GM12801 (cell line): Measurements from ENCODE around the gene EEF1A2.

Source experiments
- TF ChIP-seq, protein P1 (sequence below): IDR thresholded peaks from one replicate; pipeline ENCODE4 v1.5.1; 2011; ENCODE audit warnings: control low read depth; ENCODE audit not compliant: insufficient read length; ENCODE audit errors: extremely low read depth

Gene EEF1A2

DNA sequence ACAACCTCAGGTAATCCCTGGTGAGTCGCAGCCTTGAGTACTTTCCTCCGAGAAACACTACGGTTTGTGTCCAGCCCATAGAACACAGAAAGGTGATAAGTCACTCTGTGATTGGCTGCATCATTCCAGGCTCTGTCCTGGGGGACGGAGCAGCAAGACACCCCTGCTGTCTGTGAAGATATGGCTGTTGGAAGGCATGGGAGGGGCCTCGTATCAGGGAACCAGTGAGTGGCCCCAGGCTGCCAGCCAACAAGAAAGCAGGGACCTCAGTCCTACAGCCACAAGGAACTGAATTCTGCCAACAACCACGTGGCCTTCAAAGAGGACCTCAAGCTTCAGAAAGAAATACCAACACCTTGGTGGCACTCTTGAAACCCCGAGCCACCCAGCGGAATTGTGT is 6.4 kb upstream of the EEF1A2 start:
- TF ChIP-seq, protein P1, sequence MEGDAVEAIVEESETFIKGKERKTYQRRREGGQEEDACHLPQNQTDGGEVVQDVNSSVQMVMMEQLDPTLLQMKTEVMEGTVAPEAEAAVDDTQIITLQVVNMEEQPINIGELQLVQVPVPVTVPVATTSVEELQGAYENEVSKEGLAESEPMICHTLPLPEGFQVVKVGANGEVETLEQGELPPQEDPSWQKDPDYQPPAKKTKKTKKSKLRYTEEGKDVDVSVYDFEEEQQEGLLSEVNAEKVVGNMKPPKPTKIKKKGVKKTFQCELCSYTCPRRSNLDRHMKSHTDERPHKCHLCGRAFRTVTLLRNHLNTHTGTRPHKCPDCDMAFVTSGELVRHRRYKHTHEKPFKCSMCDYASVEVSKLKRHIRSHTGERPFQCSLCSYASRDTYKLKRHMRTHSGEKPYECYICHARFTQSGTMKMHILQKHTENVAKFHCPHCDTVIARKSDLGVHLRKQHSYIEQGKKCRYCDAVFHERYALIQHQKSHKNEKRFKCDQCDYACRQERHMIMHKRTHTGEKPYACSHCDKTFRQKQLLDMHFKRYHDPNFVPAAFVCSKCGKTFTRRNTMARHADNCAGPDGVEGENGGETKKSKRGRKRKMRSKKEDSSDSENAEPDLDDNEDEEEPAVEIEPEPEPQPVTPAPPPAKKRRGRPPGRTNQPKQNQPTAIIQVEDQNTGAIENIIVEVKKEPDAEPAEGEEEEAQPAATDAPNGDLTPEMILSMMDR, result no peak

DNA sequence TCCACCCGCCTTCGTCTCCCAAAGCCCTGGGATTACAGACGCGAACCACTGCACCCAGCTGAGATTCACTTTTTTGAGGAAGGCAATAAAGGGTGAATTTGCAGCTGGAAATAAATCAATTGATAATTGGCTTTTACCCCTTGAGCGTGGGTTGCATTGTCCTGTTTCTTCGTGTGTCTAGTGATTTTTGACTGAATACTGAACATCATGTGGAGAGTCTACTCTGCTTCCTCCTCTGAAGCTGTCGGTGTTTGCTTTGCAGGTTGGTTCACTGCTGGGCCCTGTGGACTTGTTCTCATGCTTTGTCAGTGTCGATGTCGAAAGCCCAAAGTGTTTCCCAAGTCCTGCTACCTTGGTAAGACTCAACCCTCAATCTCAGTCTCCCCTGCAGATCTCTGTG is 5.8 kb upstream of the EEF1A2 start:
- TF ChIP-seq, protein P1, result no peak

DNA sequence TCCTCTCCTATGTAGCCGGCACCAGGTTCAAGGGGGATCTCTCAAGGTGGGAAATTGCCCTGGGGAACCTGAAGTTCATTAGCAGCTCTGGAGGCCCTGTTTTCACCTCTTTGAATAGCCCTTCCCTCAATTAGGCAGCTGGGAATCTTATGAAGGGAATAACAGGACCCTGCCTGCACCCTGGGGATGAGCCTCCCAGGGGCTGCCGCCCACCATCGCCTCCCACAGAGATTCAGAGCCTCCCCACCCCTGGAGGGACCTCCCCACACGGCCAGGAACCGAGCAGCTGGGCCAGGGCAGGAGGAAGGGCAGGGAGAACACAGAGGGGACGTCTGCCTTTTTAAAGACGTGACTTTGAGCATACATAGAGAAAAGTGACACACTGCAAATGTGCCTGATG is 4.6 kb upstream of the EEF1A2 start:
- TF ChIP-seq, protein P1, result no peak

DNA sequence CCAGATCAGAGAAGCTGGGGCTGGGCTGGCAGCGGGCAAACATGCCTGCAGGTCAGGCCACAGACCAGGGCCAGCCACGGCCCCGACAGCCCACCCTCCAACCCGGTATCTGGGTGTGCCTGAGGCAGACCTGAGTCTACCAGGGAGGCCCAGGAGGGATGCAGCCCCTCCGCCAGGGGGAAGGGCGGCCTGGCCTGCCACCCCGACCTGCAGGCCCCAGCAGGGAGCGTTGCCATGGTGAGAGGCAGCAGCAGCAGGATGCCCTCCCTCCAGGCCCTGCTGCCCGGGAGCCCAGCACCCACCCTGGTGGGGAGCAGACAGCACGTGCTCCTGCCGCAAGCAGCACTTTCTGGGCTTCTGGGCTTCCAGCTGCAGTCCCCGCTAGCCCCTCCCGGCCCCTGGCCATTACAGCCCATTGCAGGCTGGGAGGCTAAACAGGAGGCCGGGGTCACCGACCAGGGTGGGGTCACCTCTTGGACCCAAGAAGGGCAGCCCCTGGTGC is 3.8 kb upstream of the EEF1A2 start:
- TF ChIP-seq, protein P1, result no peak

DNA sequence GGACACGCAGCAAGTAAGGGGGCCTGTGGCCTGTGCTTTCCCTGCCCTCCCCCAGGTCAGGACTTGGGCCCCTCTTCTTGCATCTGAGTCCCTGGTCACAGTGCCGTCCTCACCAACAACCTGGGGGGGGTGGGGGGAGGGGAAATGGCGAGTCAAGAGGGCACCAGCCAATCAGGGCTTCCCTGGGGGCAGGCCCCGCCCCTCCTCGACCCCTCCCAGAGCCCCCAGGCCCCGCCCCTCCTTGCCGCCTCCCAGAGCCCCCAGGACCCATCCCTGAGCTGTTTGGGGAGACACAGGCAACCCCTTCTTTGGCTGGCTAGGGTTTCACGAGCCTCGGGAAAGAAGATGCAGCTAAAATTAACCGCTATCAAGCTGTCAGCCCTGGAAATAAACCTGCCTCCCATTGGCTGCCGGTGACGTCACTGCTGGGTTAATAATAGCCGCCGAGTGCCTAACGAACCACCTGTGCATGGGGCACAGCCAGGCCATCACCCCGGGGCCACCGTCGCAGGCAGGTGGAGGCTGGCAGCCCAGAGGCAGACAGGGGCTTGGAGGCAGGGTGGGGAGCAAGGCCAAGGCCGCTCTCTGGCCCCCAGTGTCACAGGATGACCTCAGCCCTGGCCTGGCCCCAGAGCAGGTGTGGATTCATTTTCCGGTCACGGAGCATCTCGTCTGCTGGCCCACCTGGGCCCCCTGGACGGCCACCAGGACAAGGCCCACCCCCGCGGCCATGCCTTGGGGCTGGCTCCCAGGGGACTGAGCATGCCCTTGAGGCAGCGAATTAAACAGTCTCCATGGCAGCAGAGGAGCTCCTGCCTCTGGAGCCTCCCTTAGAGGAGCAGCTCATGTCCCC is 3.2 kb upstream of the EEF1A2 start:
- TF ChIP-seq, protein P1, result no peak

DNA sequence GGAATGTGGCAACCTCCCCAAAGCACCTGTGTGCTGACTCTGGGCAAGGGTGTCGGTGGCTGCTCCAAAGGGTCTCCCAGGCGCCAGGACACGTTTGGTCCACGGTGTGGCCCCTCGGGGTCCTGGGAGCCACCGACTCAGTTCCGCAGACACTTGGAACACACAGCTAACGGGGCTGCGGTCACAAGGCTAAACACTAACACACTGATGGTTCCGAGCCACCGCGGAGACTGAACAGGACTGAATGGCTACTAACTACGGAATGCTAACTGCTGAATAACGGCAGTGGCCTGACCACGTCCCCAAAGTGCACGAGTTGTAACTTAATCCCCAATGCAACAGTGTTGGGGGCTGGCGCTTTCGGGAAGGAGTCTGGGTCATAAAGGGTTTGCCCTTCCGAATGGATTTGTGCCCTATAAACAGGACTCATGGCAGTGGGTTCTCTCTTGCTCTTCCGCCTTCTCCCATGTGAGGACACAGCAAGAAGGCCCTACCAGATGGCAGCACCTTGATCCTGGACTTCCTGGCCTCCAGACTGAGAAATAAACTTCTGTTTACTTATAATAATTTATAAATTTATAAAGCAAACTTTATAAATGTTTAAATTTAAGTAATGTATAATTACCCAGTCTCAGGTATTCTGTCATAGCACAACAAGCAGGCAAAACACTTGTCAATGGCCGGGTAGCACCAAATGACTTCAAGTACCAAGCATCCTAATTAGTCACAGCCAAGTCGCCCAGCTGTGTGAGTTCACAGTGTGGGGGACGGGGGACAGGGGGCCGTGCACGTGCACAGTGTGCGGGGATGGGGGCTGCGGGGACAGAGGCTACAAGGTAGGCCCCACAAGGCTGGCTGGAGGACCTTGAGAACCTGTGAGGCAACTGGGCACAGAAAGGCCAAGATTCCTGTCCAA is 2.3 kb upstream of the EEF1A2 start:
- TF ChIP-seq, protein P1, result no peak
